Esophagus muscularis mucosa (tissue), 4 donors: ENCODE results near the gene CD101.

Experiments
- CTCF ChIP-seq, 3 experiments: fragments of 200-600 bp in 2 of 3; fragments of 450-650 bp in 1 of 3; sonication (generic) in 2 of 3; IDR thresholded peaks; one replicate each; pipeline ENCODE4 v1.5.1; 2017 to 2019; ENCODE audit warnings: antibody characterized with exemption in 3 of 3, mild to moderate bottlenecking in 2 of 3, moderate library complexity in 1 of 3
- EP300 ChIP-seq: sonication (generic); formaldehyde crosslinking; IDR thresholded peaks from one replicate; pipeline ENCODE4 v1.6.1; 2017; ENCODE audit warnings: antibody characterized with exemption
- POLR2A ChIP-seq: fragments of 450-650 bp; IDR thresholded peaks from one replicate; pipeline ENCODE4 v1.6.1; 2017; ENCODE audit warnings: antibody characterized with exemption, moderate library complexity, mild to moderate bottlenecking, low read depth
- POLR2AphosphoS5 ChIP-seq, 2 donors: sonication (generic); formaldehyde crosslinking; IDR thresholded peaks; one replicate each; pipeline ENCODE4 v1.6.1; 2017; ENCODE audit warnings: antibody characterized with exemption in 2 of 2

DNA sequence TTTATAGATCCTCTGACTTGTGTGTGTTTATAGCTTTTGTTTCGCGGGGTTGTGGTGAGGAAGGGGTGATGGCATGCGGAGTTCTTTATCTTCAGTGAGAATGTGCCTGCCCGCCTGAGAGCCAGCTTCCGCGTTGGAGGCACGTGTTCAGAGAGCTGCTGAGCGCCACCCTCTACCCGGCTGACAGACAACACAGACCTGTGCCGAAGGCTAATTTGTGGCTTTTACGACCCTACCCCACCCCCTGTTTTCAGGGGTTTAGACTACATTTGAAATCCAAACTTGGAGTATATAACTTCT lies 14.4 kb upstream of the CD101 start:
- TF ChIP-seq CTCF (IDR thresholded peaks at IDR 0.05) (no peak), POLR2A (no peak), POLR2AphosphoS5 (IDR thresholded peaks at IDR 0.05) (no peak), EP300 (no peak)
